Measurements from ENCODE around the gene DSCAML1. TPM values are rescaled to one million over a fixed set of nuclear protein-coding genes. Genes with fewer than 3 reads are reported as not detected.

Gene DSCAML1
- total RNA-seq, 2 experiments from 2014 or later: 0.42 to 1.4 TPM

DNA sequence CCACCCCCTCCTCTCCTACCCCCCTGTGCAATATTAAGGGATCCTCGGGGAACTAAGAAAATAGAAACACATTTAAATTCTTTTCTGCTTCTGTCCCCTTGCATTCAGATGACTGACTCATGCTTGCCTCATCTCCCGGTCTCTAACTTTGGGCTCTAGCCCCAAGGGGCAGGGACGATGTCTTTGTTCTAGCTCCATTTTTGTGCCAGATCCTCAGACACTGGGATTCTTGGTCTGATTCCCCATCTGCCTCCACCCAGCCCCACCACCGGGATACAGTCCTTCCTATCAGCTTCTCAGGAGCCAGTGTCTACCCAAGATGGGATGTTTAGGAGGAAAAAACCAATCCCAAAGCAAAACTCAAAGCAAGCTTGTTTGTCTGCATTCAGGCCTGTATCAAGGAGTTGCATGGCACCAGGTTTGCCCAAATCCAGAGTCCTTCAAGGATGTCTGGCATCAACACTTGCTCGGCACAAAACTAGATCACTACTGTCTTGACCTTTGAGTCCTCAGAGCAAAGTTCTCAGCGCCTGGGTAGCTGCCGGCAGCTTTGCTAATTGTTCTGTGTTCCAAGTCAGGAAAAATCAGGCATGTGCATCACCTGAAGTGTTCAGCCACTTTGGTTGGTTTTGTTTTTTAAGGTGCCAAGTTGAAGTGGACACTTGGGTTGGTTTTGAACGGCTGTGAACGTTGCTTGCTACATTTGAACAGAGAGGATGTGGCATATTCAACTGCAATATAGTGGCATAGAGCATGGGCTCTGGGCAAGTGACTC lies 212.8 kb downstream of the DSCAML1 start:
- H3K4me3 Mint-ChIP-seq: no peak overlapping the region
- CTCF ChIA-PET: interaction anchor here (0.7 kb wide), 1 partner anchor 358 kb away, joined by 3 read pairs; no protein-coding TSS in a partner anchor

DNA sequence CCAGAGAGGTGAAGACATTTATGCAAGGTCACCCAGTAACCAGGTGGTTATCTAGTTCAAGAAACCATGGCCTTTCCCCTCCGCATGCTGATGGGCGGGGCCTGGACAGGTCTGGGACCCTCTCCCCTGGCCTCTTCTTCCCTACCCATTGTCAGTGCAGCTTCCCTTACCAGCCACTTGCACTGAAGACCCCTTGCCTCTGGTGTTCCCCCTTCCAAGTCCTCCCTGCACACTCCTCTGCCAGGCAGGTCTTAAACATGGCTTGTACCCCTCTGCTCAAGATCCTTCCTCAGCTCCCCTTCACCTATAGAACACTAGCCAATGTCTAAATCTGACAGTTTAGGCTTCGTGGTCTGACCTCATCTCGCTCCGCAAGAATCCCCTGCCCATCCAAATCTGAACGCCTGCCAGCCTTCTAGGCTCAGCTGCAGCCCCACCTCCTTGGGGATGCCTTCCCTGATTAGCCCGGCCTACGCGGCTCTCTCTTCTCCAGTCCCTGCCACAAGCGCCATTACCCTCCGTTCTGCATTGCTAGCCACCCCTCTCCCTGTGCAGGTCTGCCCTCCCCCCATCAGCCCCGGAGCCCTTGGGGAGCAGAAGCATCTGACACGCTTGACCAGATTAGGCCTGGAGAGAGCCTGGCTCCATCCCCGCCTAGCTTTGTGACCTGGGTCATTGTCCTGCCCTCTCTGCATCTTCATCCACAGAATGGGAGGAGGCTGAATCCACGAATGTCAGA lies 213.8 kb downstream of the DSCAML1 start:
- DNase-seq: no peak
- H3K4me3 Mint-ChIP-seq: no peak overlapping the region
- no peaks in the 10 kb centered on the region for H3K9me3 Mint-ChIP-seq (ENCODE audit: low read depth)

More for the DNA sequence above, 212.8 kb downstream of the DSCAML1 start:
- Mint-ChIP-seq H3K9me3 (ENCODE audit: low read depth) (no peaks in the 10 kb centered on the region), H3K27me3 (peaks cover 14% of the 10 kb centered on the region), H3K4me1 (peaks cover 3% of the 10 kb centered on the region), H3K27ac (no peak overlapping the region), H3K36me3 (no peaks in the 10 kb centered on the region)
- DNase-seq (no peak), ATAC-seq (no peak)

GRCh38 chr11:117582433-117582832 lies 214.6 kb downstream of the DSCAML1 start:
- Mint-ChIP-seq H3K9me3 (ENCODE audit: low read depth) (no peaks in the 10 kb centered on the region), H3K4me3 (no peak overlapping the region), H3K4me1 (peaks cover 3% of the 10 kb centered on the region), H3K27ac (no peak overlapping the region), H3K27me3 (peaks cover 22% of the 10 kb centered on the region), H3K36me3 (no peaks in the 10 kb centered on the region)
- DNase-seq (no peak), ATAC-seq (no peak)
- CTCF ChIA-PET: no interaction called here

More for the DNA sequence above, 213.8 kb downstream of the DSCAML1 start:
- peaks cover 20% of the 10 kb centered on the region for H3K27me3 Mint-ChIP-seq
- no peaks in the 10 kb centered on the region for H3K36me3 Mint-ChIP-seq
- H3K27ac Mint-ChIP-seq: no peak overlapping the region
- ATAC-seq: no peak
- CTCF ChIA-PET: no interaction called here
- peaks cover 3% of the 10 kb centered on the region for H3K4me1 Mint-ChIP-seq

GRCh38 chr11:117580866-117581265 lies 216.2 kb downstream of the DSCAML1 start:
- DNase-seq (no peak), ATAC-seq (no peak)
- no peak overlapping the region for H3K27ac Mint-ChIP-seq
- H3K4me1 Mint-ChIP-seq: peaks cover 3% of the 10 kb centered on the region
- H3K36me3 Mint-ChIP-seq: no peaks in the 10 kb centered on the region
- H3K9me3 Mint-ChIP-seq (ENCODE audit: low read depth): no peaks in the 10 kb centered on the region
- CTCF ChIA-PET: interaction anchor here (1.2 kb wide), 1 partner anchor 40 kb away, joined by 4 read pairs; no protein-coding TSS in a partner anchor
- no peak overlapping the region for H3K4me3 Mint-ChIP-seq
- H3K27me3 Mint-ChIP-seq: peaks cover 22% of the 10 kb centered on the region

DNA sequence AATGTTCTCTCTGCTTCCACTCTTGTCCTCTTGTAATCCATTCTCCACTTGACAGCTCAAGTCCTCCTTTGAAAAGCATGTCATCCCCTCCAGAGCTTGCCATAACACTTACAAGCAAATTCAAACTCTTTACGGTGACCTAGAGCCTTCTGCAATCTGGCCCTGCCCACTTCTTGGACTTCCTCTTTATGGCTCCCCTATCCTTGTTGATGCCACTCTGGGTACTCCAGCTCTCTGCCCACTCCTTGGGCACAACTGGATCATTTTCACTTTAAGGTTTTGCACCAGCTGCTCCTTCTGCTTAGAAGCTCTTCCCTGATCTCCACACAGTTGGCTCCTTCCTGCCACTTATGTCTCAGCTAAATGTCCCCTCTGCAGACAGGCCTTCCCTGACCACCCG lies 217.9 kb downstream of the DSCAML1 start:
- Mint-ChIP-seq H3K36me3 (no peaks in the 10 kb centered on the region), H3K4me1 (peaks cover 3% of the 10 kb centered on the region), H3K4me3 (no peak overlapping the region), H3K27me3 (peaks cover 22% of the 10 kb centered on the region), H3K9me3 (ENCODE audit: low read depth) (no peaks in the 10 kb centered on the region), H3K27ac (no peak overlapping the region)
- CTCF ChIA-PET: no interaction called here
- DNase-seq: no peak
- no peak for ATAC-seq

- Mint-ChIP-seq H3K36me3 (no peaks in the 10 kb centered on the region), H3K27ac (no peak overlapping the region), H3K4me1 (peaks cover 3% of the 10 kb centered on the region), H3K4me3 (no peak overlapping the region), H3K27me3 (peaks cover 25% of the 10 kb centered on the region), H3K9me3 (ENCODE audit: low read depth) (no peaks in the 10 kb centered on the region)
- ATAC-seq (no peak), DNase-seq (no peak)
- CTCF ChIA-PET: no interaction called here
These were observed 221.2 kb downstream of the DSCAML1 start for GRCh38 chr11:117575856-117576255.

DNA sequence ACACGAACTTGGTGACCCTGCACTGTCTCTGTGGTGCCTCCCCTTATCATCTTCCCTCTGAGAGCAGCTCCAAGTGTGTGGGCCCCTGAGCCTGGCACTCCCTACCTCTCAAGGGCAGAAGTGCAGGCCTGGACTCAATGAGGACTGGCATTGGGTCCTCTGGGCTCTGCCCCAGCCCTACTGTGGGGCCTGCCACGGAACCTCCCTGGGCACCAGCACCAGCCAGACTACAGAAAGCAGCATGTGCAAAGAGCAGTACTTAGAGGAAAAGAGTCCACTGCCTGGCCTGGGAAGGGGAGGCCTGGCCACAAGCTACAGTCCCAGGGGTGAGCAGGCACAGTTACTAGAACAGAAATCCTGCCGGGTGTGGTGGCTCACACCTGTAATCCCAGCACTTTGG lies 222.5 kb downstream of the DSCAML1 start:
- no peaks in the 10 kb centered on the region for H3K36me3 Mint-ChIP-seq
- no peaks in the 10 kb centered on the region for H3K9me3 Mint-ChIP-seq (ENCODE audit: low read depth)
- ATAC-seq (no peak), DNase-seq (no peak)
- H3K27me3 Mint-ChIP-seq: peaks cover 26% of the 10 kb centered on the region
- H3K4me3 Mint-ChIP-seq: no peak overlapping the region
- no peaks in the 10 kb centered on the region for H3K4me1 Mint-ChIP-seq
- CTCF ChIA-PET: no interaction called here
- H3K27ac Mint-ChIP-seq: no peak overlapping the region

- Mint-ChIP-seq H3K36me3 (no peaks in the 10 kb centered on the region), H3K4me1 (no peaks in the 10 kb centered on the region), H3K9me3 (ENCODE audit: low read depth) (no peaks in the 10 kb centered on the region), H3K27ac (no peak overlapping the region), H3K27me3 (peaks cover 25% of the 10 kb centered on the region), H3K4me3 (no peak overlapping the region)
- no peak for DNase-seq
- ATAC-seq: no peak
- CTCF ChIA-PET: no interaction called here
These were observed 223.7 kb downstream of the DSCAML1 start for GRCh38 chr11:117573326-117573725.

DNA sequence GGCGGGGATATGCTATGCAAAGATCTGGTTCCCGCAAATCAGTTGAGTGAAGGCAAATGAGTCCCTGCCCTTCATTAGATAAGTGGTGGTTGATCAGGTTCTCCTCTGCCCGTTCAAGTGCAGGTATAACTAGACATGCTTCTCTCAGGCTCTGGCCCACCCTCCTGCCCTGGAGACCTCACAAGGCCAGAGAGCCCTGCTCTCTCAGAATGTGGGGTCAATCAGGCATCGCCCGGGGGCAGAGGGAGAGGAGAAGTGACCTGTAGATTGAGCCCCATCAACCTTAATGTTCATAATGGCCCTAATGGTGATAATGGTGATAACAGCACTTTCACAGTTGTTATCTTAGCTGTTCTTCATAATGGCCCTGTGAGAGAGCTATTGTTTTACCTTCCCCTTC lies 224.3 kb downstream of the DSCAML1 start:
- Mint-ChIP-seq H3K4me3 (no peak overlapping the region), H3K27ac (no peak overlapping the region), H3K9me3 (ENCODE audit: low read depth) (no peaks in the 10 kb centered on the region), H3K36me3 (no peaks in the 10 kb centered on the region), H3K27me3 (peaks cover 23% of the 10 kb centered on the region), H3K4me1 (no peaks in the 10 kb centered on the region)
- CTCF ChIA-PET: no interaction called here
- no peak for ATAC-seq
- no peak for DNase-seq

- Mint-ChIP-seq H3K27me3 (peaks cover 23% of the 10 kb centered on the region), H3K9me3 (ENCODE audit: low read depth) (no peaks in the 10 kb centered on the region), H3K4me1 (no peaks in the 10 kb centered on the region), H3K4me3 (no peak overlapping the region), H3K27ac (no peak overlapping the region), H3K36me3 (no peaks in the 10 kb centered on the region)
- ATAC-seq (no peak), DNase-seq (no peak)
- CTCF ChIA-PET: no interaction called here
These were observed 224.9 kb downstream of the DSCAML1 start for GRCh38 chr11:117572129-117572528.

DNA sequence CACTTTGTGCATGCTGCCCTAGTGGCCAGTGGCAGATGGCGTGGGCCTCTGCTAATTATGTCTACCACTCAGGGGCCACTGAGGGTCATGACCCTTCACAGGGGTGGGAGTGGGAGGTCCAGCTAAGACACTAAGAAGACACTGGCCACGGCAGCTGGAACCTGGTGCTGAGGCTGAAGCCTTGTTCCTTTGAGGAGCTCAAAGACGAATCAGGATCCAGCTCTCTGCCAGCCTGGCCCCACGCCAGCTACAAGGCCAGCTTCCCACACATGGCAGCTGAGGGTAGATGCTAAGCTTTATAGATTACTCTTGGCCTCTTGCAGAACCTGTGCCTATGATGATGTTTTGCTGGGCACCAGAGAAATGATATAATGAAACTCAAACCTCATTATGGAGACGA lies 226.3 kb downstream of the DSCAML1 start:
- H3K4me3 Mint-ChIP-seq: no peak overlapping the region
- CTCF ChIA-PET: no interaction called here
- H3K27ac Mint-ChIP-seq: no peak overlapping the region
- no peaks in the 10 kb centered on the region for H3K9me3 Mint-ChIP-seq (ENCODE audit: low read depth)
- no peaks in the 10 kb centered on the region for H3K36me3 Mint-ChIP-seq
- no peaks in the 10 kb centered on the region for H3K4me1 Mint-ChIP-seq
- ATAC-seq (no peak), DNase-seq (no peak)
- peaks cover 23% of the 10 kb centered on the region for H3K27me3 Mint-ChIP-seq

- no peak overlapping the region for H3K27ac Mint-ChIP-seq
- no peaks in the 10 kb centered on the region for H3K4me1 Mint-ChIP-seq
- DNase-seq (no peak), ATAC-seq (no peak)
- H3K36me3 Mint-ChIP-seq: no peaks in the 10 kb centered on the region
- H3K4me3 Mint-ChIP-seq: no peak overlapping the region
- CTCF ChIA-PET: no interaction called here
- no peaks in the 10 kb centered on the region for H3K9me3 Mint-ChIP-seq (ENCODE audit: low read depth)
- peaks cover 28% of the 10 kb centered on the region for H3K27me3 Mint-ChIP-seq
These were observed 227.1 kb downstream of the DSCAML1 start for GRCh38 chr11:117569911-117570310.

DNA sequence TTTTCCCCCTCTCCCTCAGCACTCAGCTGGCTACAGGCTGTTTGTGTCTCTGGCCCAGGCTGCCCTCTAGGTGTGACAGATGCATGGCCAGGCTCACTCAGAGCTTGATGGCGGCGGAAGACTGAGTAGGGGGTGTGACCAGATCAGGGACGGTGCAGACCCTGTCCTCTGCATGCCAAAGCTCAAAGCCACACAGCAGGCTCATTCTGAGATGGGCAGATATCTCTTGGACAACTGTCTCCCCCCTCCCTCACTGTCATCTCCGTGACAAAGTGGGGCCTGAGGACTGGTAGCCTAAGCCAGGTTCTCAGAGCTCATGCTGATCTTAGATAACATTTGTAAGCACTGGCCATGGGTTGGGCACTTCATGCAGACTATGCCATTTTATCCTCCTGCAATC lies 231.3 kb downstream of the DSCAML1 start:
- CTCF ChIA-PET: no interaction called here
- Mint-ChIP-seq H3K4me3 (no peak overlapping the region), H3K27me3 (peaks cover 22% of the 10 kb centered on the region), H3K9me3 (ENCODE audit: low read depth) (no peaks in the 10 kb centered on the region), H3K4me1 (no peaks in the 10 kb centered on the region), H3K36me3 (no peaks in the 10 kb centered on the region), H3K27ac (no peak overlapping the region)
- DNase-seq (no peak), ATAC-seq (no peak)

DNA sequence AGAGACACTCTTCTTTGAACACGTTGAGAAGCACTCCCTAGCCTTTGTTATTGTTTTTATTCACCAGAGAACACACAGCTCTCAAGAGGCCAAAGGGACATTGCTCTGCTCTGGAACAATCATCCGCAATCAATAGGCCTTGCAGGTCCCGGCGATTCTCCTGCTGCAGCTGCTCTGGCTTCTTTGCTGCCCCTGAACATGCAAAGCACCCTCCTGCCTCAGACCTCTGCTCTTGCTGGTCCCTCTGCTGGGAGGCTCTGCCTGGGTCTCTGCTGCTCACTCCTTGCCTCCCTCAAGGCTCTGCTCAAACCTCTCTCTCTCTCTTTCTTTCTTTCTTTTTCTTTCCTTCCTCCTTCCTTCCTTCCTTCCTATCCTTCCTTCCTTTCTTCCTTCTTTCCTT lies 232.7 kb downstream of the DSCAML1 start:
- no peak for DNase-seq
- no peaks in the 10 kb centered on the region for H3K4me1 Mint-ChIP-seq

More for the DNA sequence above, 232.7 kb downstream of the DSCAML1 start:
- no peak overlapping the region for H3K4me3 Mint-ChIP-seq
- H3K27me3 Mint-ChIP-seq: peaks cover 13% of the 10 kb centered on the region
- CTCF ChIA-PET: no interaction called here
- no peak for ATAC-seq
- no peaks in the 10 kb centered on the region for H3K36me3 Mint-ChIP-seq
- no peaks in the 10 kb centered on the region for H3K9me3 Mint-ChIP-seq (ENCODE audit: low read depth)
- H3K27ac Mint-ChIP-seq: no peak overlapping the region
